HUES6 (cell line): ENCODE data around the gene SLC19A3.

ENCODE experiments used
- H3K27ac ChIP-seq: 2 replicates; pipeline ENCODE4 v1.7.0; 2013; ENCODE audit warnings: low read depth, mild to moderate bottlenecking, low read length, inconsistent platforms
- H3K27me3 ChIP-seq: 2 replicates; pipeline ENCODE4 v1.6.1; 2013; ENCODE audit warnings: low read length; ENCODE audit not compliant: control insufficient read depth, insufficient read depth
- H3K36me3 ChIP-seq: 2 replicates; pipeline ENCODE4 v1.6.1; 2013; ENCODE audit warnings: low read length; ENCODE audit not compliant: control insufficient read depth, insufficient read depth
- H3K4me1 ChIP-seq: 2 replicates; pipeline ENCODE4 v1.6.1; 2013; ENCODE audit warnings: low read length; ENCODE audit not compliant: control insufficient read depth, insufficient read depth
- H3K4me3 ChIP-seq: 2 replicates; pipeline ENCODE4 v1.5.1; 2013; ENCODE audit warnings: low read depth, low read length
- H3K9ac ChIP-seq: one replicate; pipeline ENCODE4 v1.6.1; 2013; ENCODE audit warnings: mild to moderate bottlenecking, low read length
- H3K9me3 ChIP-seq: 2 replicates; pipeline ENCODE4 v1.6.1; 2013; ENCODE audit warnings: low read depth, low read length; ENCODE audit not compliant: control insufficient read depth, insufficient read depth

Gene SLC19A3

GRCh38 chr2:227665189-227665940 is 52.5 kb downstream of the SLC19A3 start:
- H3K9me3 ChIP-seq, result no peaks in the 10 kb centered on the region

GRCh38 chr2:227661827-227662226 is 56.0 kb downstream of the SLC19A3 start:
- no peaks in the 10 kb centered on the region for H3K36me3 ChIP-seq
- H3K4me1 ChIP-seq, result peaks cover 14% of the 10 kb centered on the region
- H3K27me3 ChIP-seq, result no peaks in the 10 kb centered on the region
- H3K9me3 ChIP-seq, result no peaks in the 10 kb centered on the region
- H3K9ac ChIP-seq, result no peak overlapping the region
- no peak overlapping the region for H3K4me3 ChIP-seq
- no peak overlapping the region for H3K27ac ChIP-seq

More at GRCh38 chr2:227665189-227665940, 52.5 kb downstream of the SLC19A3 start:
- H3K36me3 ChIP-seq, result no peaks in the 10 kb centered on the region
- H3K27me3 ChIP-seq, result no peaks in the 10 kb centered on the region
- no peak overlapping the region for H3K9ac ChIP-seq
- H3K27ac ChIP-seq, result no peak overlapping the region
- H3K4me3 ChIP-seq, result no peak overlapping the region
- peaks cover 14% of the 10 kb centered on the region for H3K4me1 ChIP-seq

GRCh38 chr2:227661025-227661649 is 56.7 kb downstream of the SLC19A3 start:
- Histone ChIP-seq H3K27ac (no peak overlapping the region), H3K36me3 (no peaks in the 10 kb centered on the region), H3K4me1 (peaks cover 14% of the 10 kb centered on the region), H3K9ac (no peak overlapping the region), H3K27me3 (no peaks in the 10 kb centered on the region), H3K9me3 (no peaks in the 10 kb centered on the region), H3K4me3 (no peak overlapping the region)

DNA sequence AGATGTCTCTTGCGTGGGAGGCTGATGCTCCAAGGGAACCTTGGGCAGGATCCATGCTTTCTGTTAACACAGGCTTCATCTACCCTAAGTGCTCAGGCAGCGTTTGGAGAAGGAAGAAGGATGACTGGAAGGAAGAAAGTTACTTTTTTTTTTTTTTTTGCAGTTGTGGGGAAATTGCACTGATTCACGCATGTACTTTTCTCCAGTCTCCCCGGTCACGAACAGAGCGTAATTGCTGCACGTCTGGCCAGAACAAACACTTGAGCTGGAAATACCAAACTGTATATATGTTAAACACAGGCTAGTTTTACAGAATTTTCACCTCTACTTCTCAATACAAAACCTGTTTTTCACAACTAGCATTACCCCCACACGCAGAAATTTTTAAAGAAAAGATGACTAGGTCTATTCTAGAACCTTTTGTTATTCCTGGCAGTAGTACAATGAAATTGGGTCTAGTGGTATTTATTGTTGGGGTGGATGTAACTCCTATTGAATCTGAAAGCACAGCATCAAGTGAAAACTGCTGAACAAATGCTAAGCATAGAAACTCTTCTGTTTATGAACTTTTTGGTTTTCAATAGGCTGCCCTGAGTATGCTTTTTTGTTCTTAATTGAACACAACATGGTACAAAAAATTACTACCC is 60.5 kb downstream of the SLC19A3 start:
- Histone ChIP-seq H3K27me3 (no peaks in the 10 kb centered on the region), H3K9me3 (no peaks in the 10 kb centered on the region), H3K36me3 (no peaks in the 10 kb centered on the region), H3K9ac (no peak overlapping the region), H3K4me3 (no peak overlapping the region), H3K4me1 (peaks cover 14% of the 10 kb centered on the region), H3K27ac (no peak overlapping the region)

DNA sequence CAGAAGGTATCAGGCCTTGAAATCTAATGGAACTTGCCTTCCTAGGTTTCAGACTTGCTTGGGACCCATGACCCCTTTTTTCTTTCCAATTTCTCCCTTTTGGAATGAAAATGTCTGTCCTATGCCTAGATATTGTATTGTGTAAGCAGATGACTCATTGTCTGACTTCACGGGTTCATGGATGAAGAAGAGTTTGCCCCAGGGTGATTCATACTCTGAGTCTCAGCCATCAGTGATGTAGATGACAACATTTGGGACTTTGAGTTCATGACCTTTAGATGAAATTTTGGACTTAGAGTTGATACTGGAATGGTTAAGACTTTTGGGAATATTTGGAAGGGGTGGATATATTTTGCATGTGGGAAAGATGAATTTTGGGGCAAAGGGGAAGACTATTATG is 62.4 kb downstream of the SLC19A3 start:
- Histone ChIP-seq H3K27ac (no peak overlapping the region), H3K36me3 (no peaks in the 10 kb centered on the region), H3K27me3 (no peaks in the 10 kb centered on the region), H3K4me3 (no peak overlapping the region), H3K9ac (no peak overlapping the region), H3K9me3 (no peaks in the 10 kb centered on the region), H3K4me1 (no peaks in the 10 kb centered on the region)

GRCh38 chr2:227654426-227654825 is 63.4 kb downstream of the SLC19A3 start:
- no peaks in the 10 kb centered on the region for H3K4me1 ChIP-seq
- no peak overlapping the region for H3K9ac ChIP-seq
- no peak overlapping the region for H3K27ac ChIP-seq
- no peak overlapping the region for H3K4me3 ChIP-seq
- no peaks in the 10 kb centered on the region for H3K9me3 ChIP-seq
- H3K27me3 ChIP-seq, result no peaks in the 10 kb centered on the region
- H3K36me3 ChIP-seq, result no peaks in the 10 kb centered on the region

- H3K4me3 ChIP-seq, result no peak overlapping the region
- H3K4me1 ChIP-seq, result no peaks in the 10 kb centered on the region
- no peaks in the 10 kb centered on the region for H3K36me3 ChIP-seq
- H3K9me3 ChIP-seq, result no peaks in the 10 kb centered on the region
- H3K27me3 ChIP-seq, result no peaks in the 10 kb centered on the region
- H3K27ac ChIP-seq, result no peak overlapping the region
- no peak overlapping the region for H3K9ac ChIP-seq
Observed at GRCh38 chr2:227653419-227653818, 64.4 kb downstream of the SLC19A3 start.

- Histone ChIP-seq H3K4me1 (peaks cover 8% of the 10 kb centered on the region; the same call in 1 of the 2 replicates), H3K27ac (no peak overlapping the region), H3K9me3 (no peaks in the 10 kb centered on the region), H3K27me3 (no peaks in the 10 kb centered on the region), H3K9ac (no peak overlapping the region), H3K36me3 (no peaks in the 10 kb centered on the region), H3K4me3 (no peak overlapping the region)
Observed at GRCh38 chr2:227643990-227644551, 73.8 kb downstream of the SLC19A3 start.

DNA sequence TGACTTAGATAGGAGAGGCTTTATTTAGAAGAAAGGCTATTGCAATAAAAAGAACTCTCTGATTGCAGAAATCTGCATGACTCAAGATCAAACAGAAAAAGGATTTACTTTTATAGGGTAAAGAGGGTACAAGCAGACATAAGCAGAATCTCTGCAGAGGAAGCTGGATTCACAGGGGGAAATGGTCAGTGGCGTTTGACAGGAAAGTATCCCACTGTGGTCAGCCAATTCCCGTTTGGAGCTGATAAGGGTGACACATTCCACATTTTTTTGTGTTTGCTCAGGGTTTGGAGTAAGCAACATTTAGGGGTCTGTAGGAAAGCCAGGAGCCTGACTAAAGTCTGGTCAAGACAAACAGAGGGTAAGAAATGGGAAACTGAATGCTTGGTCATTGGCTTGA is 75.2 kb downstream of the SLC19A3 start:
- Histone ChIP-seq H3K27me3 (no peaks in the 10 kb centered on the region), H3K9me3 (no peaks in the 10 kb centered on the region), H3K4me1 (peaks cover 8% of the 10 kb centered on the region; the same call in 1 of the 2 replicates), H3K36me3 (no peaks in the 10 kb centered on the region), H3K27ac (no peak overlapping the region), H3K4me3 (no peak overlapping the region), H3K9ac (no peak overlapping the region)

DNA sequence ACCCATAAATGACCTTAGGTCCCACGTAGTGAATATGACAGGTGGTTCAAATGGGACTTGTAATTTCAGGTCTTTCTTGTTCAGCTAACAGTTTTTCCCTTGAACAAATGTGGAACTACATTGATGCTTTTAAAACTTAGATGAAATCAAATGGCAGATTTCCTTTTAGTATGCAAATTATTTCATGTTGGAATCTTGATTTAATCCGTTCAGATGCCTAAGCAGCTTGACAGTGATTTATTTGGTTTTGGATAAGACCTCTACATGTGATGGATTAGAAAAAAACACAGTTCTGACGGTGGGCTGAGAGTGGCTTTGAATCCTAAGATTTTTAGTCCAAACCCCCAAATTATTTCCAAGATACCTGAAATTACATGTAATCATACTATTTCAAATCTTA is 83.6 kb downstream of the SLC19A3 start:
- Histone ChIP-seq H3K27ac (no peak overlapping the region), H3K36me3 (no peaks in the 10 kb centered on the region), H3K4me3 (no peak overlapping the region), H3K9ac (no peak overlapping the region), H3K9me3 (no peaks in the 10 kb centered on the region), H3K4me1 (no peaks in the 10 kb centered on the region), H3K27me3 (no peaks in the 10 kb centered on the region)
